SU-DHL-6 (cell line): ENCODE measurements around the gene COA8.

Source experiments
- H2AFZ ChIP-seq: fragments of 200-600 bp; sonication (generic); 2 replicates; pipeline ENCODE4 v1.6.1; 2014; ENCODE audit warnings: low read depth, mild to moderate bottlenecking, moderate library complexity, mixed read lengths, antibody characterized with exemption, low read length; ENCODE audit not compliant: severe bottlenecking
- H3F3A ChIP-seq: fragments of 200-600 bp; shearing (Covaris generic); 2 replicates; pipeline ENCODE4 v1.6.0; 2016; ENCODE audit warnings: antibody characterized with exemption, mild to moderate bottlenecking; ENCODE audit not compliant: insufficient read depth
- H3K27ac ChIP-seq: fragments of 200-600 bp; sonication (generic); 2 replicates; pipeline ENCODE4 v1.5.1; 2016; ENCODE audit warnings: low read depth, mild to moderate bottlenecking, low read length, moderate library complexity, mixed read lengths
- H3K27me3 ChIP-seq: fragments of 200-600 bp; sonication (generic), shearing (Covaris generic); 2 replicates; pipeline ENCODE4 v1.6.0; 2014; ENCODE audit warnings: mild to moderate bottlenecking, low read length
- H3K36me3 ChIP-seq: fragments of 200-600 bp; sonication (generic); 2 replicates; pipeline ENCODE4 v1.6.1; 2014; ENCODE audit warnings: mild to moderate bottlenecking, low read length, mixed read lengths
- H3K4me2 ChIP-seq: fragments of 300-600, 200-600 bp; shearing (Covaris generic), sonication (generic); 2 replicates; pipeline ENCODE4 v1.6.0; 2014; ENCODE audit warnings: low read length, low read depth, mild to moderate bottlenecking; ENCODE audit not compliant: poor library complexity, severe bottlenecking
- H3K4me3 ChIP-seq: fragments of 200-600 bp; sonication (generic); 2 replicates; pipeline ENCODE4 v1.5.1; 2014; ENCODE audit warnings: antibody characterized with exemption, low read length, mild to moderate bottlenecking, mixed read lengths; ENCODE audit not compliant: insufficient read depth, poor library complexity, severe bottlenecking
- H3K79me2 ChIP-seq: fragments of 200-600 bp; sonication (generic); 2 replicates; pipeline ENCODE4 v1.6.1; 2014; ENCODE audit warnings: mild to moderate bottlenecking, low read length, moderate library complexity; ENCODE audit not compliant: insufficient read depth
- H3K9ac ChIP-seq: fragments of 200-600 bp; sonication (generic); 2 replicates; pipeline ENCODE4 v1.7.0; 2014; ENCODE audit warnings: mild to moderate bottlenecking, low read length
- H3K9me2 ChIP-seq: fragments of 200-600 bp; sonication (generic); replicated peaks from 2 replicates; pipeline ENCODE4 v1.6.1; 2014; ENCODE audit warnings: low read length; ENCODE audit not compliant: insufficient read depth
- H3K9me3 ChIP-seq: fragments of 200-600 bp; sonication (generic); 2 replicates; pipeline ENCODE4 v1.6.1; 2014; ENCODE audit warnings: low read length, mixed read lengths; ENCODE audit not compliant: insufficient read depth
- H4K20me1 ChIP-seq: fragments of 200-600 bp; sonication (generic); 2 replicates; pipeline ENCODE4 v1.6.1; 2014; ENCODE audit warnings: low read depth, mild to moderate bottlenecking, antibody characterized with exemption, low read length, moderate library complexity, mixed read lengths
- CTCF ChIP-seq: fragments of 200-600 bp; sonication (generic); IDR thresholded peaks from one replicate; pipeline ENCODE4 v1.5.1; 2017; ENCODE audit warnings: antibody characterized with exemption, mild to moderate bottlenecking, low read length, moderate library complexity; ENCODE audit not compliant: insufficient read depth, poor library complexity, severe bottlenecking
- EZH2phosphoT487 ChIP-seq: fragments of 200-600 bp; sonication (generic), shearing (Covaris generic); conservative IDR thresholded peaks from 2 replicates; pipeline ENCODE4 v1.6.1; 2018; ENCODE audit warnings: mild to moderate bottlenecking, antibody characterized with exemption, low read length, moderate library complexity, mixed read lengths

COA8 gene

GRCh38 chr14:103542605-103543088 is 20.1 kb upstream of the COA8 start:
- Histone ChIP-seq H3K36me3 (no peaks in the 10 kb centered on the region), H3K4me3 (no peak overlapping the region), H3K9me3 (no peaks in the 10 kb centered on the region), H4K20me1 (no peaks in the 10 kb centered on the region), H3K9me2 (no peaks in the 10 kb centered on the region), H3K4me2 (no peak overlapping the region), H3F3A (no peaks in the 10 kb centered on the region), H3K9ac (no peak overlapping the region), H3K27me3 (no peaks in the 10 kb centered on the region), H3K27ac (no peak overlapping the region), H2AFZ (no peak overlapping the region), H3K79me2 (no peaks in the 10 kb centered on the region)
- TF ChIP-seq CTCF (no peak), EZH2phosphoT487 (no peak)

- H2AFZ ChIP-seq, result no peak overlapping the region
- no peaks in the 10 kb centered on the region for H3K9me2 ChIP-seq
- no peak overlapping the region for H3K27ac ChIP-seq
- no peak overlapping the region for H3K4me3 ChIP-seq
- H3K36me3 ChIP-seq, result no peaks in the 10 kb centered on the region
- H3K27me3 ChIP-seq, result no peaks in the 10 kb centered on the region
- TF ChIP-seq CTCF (no peak), EZH2phosphoT487 (no peak)
- H3K79me2 ChIP-seq, result no peaks in the 10 kb centered on the region
- H4K20me1 ChIP-seq, result no peaks in the 10 kb centered on the region
- H3K4me2 ChIP-seq, result no peak overlapping the region
- H3F3A ChIP-seq, result no peaks in the 10 kb centered on the region
- no peak overlapping the region for H3K9ac ChIP-seq
- no peaks in the 10 kb centered on the region for H3K9me3 ChIP-seq
These were observed 19.6 kb upstream of the COA8 start for GRCh38 chr14:103543140-103543539.

GRCh38 chr14:103543721-103544387 is 18.9 kb upstream of the COA8 start:
- H3K27ac ChIP-seq, result no peak overlapping the region
- H3K9me2 ChIP-seq, result no peaks in the 10 kb centered on the region
- TF ChIP-seq CTCF (no peak), EZH2phosphoT487 (no peak)
- no peaks in the 10 kb centered on the region for H3K27me3 ChIP-seq
- H3K9ac ChIP-seq, result no peak overlapping the region
- H2AFZ ChIP-seq, result no peak overlapping the region
- H3F3A ChIP-seq, result no peaks in the 10 kb centered on the region
- no peaks in the 10 kb centered on the region for H3K36me3 ChIP-seq
- H3K9me3 ChIP-seq, result no peaks in the 10 kb centered on the region
- H3K79me2 ChIP-seq, result no peaks in the 10 kb centered on the region
- no peaks in the 10 kb centered on the region for H4K20me1 ChIP-seq
- no peak overlapping the region for H3K4me2 ChIP-seq
- no peak overlapping the region for H3K4me3 ChIP-seq
